CD4-positive, alpha-beta memory T cell (primary cell): Measurements from ENCODE around the gene WDR35. TPM values are rescaled to one million over a fixed set of nuclear protein-coding genes. Genes with fewer than 3 reads are reported as not detected.

Experiments
- CTCF ChIA-PET: fragments of 350-600 bp; sonication (Branson Sonifier 250); formaldehyde crosslinking; loops from one replicate; lab custom pipeline; 2021; ENCODE audit warnings: inconsistent platforms; ENCODE audit not compliant: partially characterized antibody; lab: Charles Lee
- POLR2A ChIA-PET: fragments of 350-600 bp; sonication (Branson Sonifier 250); formaldehyde crosslinking; loops from one replicate; lab custom pipeline; 2021; ENCODE audit not compliant: partially characterized antibody; lab: Charles Lee
- DNase-seq, 5 donors: peaks; one replicate each; pipeline versions ENCODE4 v3.0.0 to v3.0.0-alpha.2; 2020 to 2022; ENCODE audit warnings: mixed read lengths in 1 of 5
- H3K27ac ChIP-seq: one replicate; pipeline ENCODE4 v1.7.0; 2013; ENCODE audit warnings: low read depth, low read length
- H3K27me3 ChIP-seq: 2 replicates; pipeline ENCODE4 v1.7.0; 2013; ENCODE audit warnings: mild to moderate bottlenecking, low read length, moderate library complexity; ENCODE audit not compliant: insufficient read depth
- H3K36me3 ChIP-seq: 2 replicates; pipeline ENCODE4 v1.7.0; 2013; ENCODE audit warnings: mild to moderate bottlenecking, low read length, moderate library complexity; ENCODE audit not compliant: insufficient read depth
- H3K4me1 ChIP-seq: 2 replicates; pipeline ENCODE4 v1.7.0; 2013; ENCODE audit warnings: mild to moderate bottlenecking, low read length, moderate library complexity; ENCODE audit not compliant: insufficient read depth
- H3K4me3 ChIP-seq, 2 donors: one replicate each; pipeline ENCODE4 v1.7.0; 2013; ENCODE audit warnings: low read length in 2 of 2, mild to moderate bottlenecking in 1 of 2
- H3K9me3 ChIP-seq, 2 donors: one replicate each; pipeline ENCODE4 v1.7.0; 2013; ENCODE audit warnings: low read length in 2 of 2, control low read depth in 1 of 2; ENCODE audit not compliant: control insufficient read depth in 1 of 2
- H3K27ac Mint-ChIP-seq, 7 donors: one replicate each; pipeline ENCODE4 v1.8.0; 2020 to 2021; ENCODE audit warnings: mixed read lengths in 7 of 7, mild to moderate bottlenecking in 6 of 7, inconsistent platforms in 3 of 7, moderate library complexity in 3 of 7
- H3K27me3 Mint-ChIP-seq, 2 donors: one replicate each; pipeline ENCODE4 v1.8.0; 2020 to 2021; ENCODE audit warnings: mixed read lengths in 2 of 2
- H3K36me3 Mint-ChIP-seq, 2 donors: one replicate each; pipeline ENCODE4 v1.8.0; 2020 to 2021; ENCODE audit warnings: mixed read lengths in 2 of 2, inconsistent platforms in 1 of 2, mild to moderate bottlenecking in 1 of 2
- H3K4me1 Mint-ChIP-seq, 4 donors: one replicate each; pipeline ENCODE4 v1.8.0; 2020 to 2021; ENCODE audit warnings: mixed read lengths in 4 of 4, mild to moderate bottlenecking in 1 of 4
- H3K4me3 Mint-ChIP-seq, 8 donors: one replicate each; pipeline ENCODE4 v1.8.0; 2020 to 2021; ENCODE audit warnings: mixed read lengths in 8 of 8, mild to moderate bottlenecking in 7 of 8, moderate library complexity in 6 of 8, inconsistent platforms in 3 of 8
- H3K9me3 Mint-ChIP-seq, 8 donors: one replicate each; pipeline ENCODE4 v1.8.0; 2020 to 2021; ENCODE audit warnings: mixed read lengths in 8 of 8, mild to moderate bottlenecking in 5 of 8, inconsistent platforms in 3 of 8, moderate library complexity in 1 of 8
- intact Hi-C: fragments of 100-400 bp; cut with micrococcal nuclease; formaldehyde crosslinking; loops from one replicate; pipeline ENCODE4 v1.15.1; 2023
- polyA plus RNA-seq, 2 donors: library from polyadenylated mRNA; unstranded; fragments of 300-500 nt; fragmentation: Illumina TruSeq; gene quantifications; one replicate each; pipeline ENCODE4 v1.2.3, GENCODE V29; 2021
- total RNA-seq, 2 experiments: library from RNA; stranded (reverse); gene quantifications; one replicate each; pipeline ENCODE4 v1.2.3, GENCODE V29; 2021

The WDR35 gene
- total and polyA plus RNA-seq, 4 experiments from 2014 or later: 2.3 to 5.7 (median 4.0) TPM

DNA sequence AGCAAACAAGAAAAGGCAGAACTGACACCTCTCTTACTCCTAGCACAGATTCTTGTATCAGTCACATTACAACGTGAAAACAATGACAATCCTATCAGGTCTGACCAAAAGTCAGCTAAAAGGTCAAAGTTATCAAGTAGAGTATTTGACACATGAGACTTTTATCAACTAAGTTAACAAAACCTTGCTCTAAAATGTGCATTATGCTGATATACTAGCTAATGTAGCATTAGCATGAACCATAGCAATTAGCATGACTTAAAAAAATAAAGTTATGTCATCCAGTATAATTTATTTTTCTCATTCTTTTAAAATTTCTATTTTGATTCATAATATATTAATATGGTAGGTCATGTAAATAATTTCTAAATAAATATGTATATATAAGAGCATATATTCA lies 46.7 kb downstream of the WDR35 start:
- H3K9me3 Mint-ChIP-seq: no peaks in the 10 kb centered on the region
- H3K36me3 ChIP-seq: no peaks in the 10 kb centered on the region
- H3K9me3 ChIP-seq: no peaks in the 10 kb centered on the region
- no peaks in the 10 kb centered on the region for H3K4me1 ChIP-seq
- H3K27ac Mint-ChIP-seq: no peak overlapping the region
- peaks cover 20 to 25% of the 10 kb centered on the region in 2 donors for H3K36me3 Mint-ChIP-seq
- H3K4me3 Mint-ChIP-seq: no peak overlapping the region
- CTCF ChIA-PET: interaction anchor here (0.8 kb wide), 1 partner anchor 105 kb away, joined by 3 read pairs; no protein-coding TSS in a partner anchor
- intact Hi-C loops: no loop called here
- POLR2A ChIA-PET: no interaction called here
- no peaks in the 10 kb centered on the region for H3K4me1 Mint-ChIP-seq
- H3K27me3 ChIP-seq: no peaks in the 10 kb centered on the region
- no peak for DNase-seq
- H3K4me3 ChIP-seq: no peak overlapping the region
- no peaks in the 10 kb centered on the region for H3K27me3 Mint-ChIP-seq
- no peak overlapping the region for H3K27ac ChIP-seq

DNA sequence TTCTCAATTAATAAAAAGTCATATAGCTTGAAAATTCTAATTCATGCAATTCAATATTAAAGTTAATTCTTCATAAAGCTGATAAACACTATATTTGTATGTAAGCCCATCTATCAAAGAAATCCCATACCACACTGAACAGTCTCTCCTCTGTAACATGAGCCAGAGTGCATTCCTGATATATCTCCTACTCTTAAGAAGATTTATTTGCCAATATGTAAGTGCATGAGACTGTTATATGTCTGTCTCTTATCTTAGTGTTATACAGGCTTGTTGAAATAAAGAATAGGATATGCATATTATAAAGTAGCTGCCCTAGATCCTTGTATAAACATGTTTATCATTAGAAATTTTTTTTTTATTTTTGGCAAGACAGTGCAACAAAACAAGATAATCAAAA lies 47.7 kb downstream of the WDR35 start:
- no peaks in the 10 kb centered on the region for H3K9me3 ChIP-seq
- CTCF ChIA-PET: interaction anchor here (0.8 kb wide), 1 partner anchor 106 kb away, joined by 3 read pairs; no protein-coding TSS in a partner anchor
- no peak overlapping the region for H3K4me3 Mint-ChIP-seq

DNA sequence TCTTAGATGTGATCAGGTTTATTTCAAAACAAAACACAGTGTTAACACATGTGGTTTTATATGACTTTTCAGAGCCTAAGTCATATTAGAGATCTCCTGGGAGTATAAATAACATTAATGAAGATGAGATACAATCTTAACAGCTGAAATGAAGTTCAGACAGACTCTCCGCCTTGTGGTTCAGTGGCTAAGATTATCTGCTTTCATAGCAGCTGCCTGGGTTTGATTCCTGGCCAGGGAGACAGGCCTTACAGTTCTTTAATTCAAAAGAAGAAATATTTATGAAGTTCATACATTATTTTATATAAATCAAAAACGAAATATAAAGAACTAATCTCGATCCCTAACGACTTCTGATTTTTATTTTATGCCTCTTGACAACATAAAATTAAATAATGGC lies 52.9 kb downstream of the WDR35 start:
- Mint-ChIP-seq H3K4me3 (no peak overlapping the region), H3K4me1 (no peaks in the 10 kb centered on the region), H3K9me3 (no peaks in the 10 kb centered on the region), H3K27ac (no peak overlapping the region), H3K36me3 (peaks cover 35 to 54% of the 10 kb centered on the region in 2 donors), H3K27me3 (no peaks in the 10 kb centered on the region)
- H3K27me3 ChIP-seq: no peaks in the 10 kb centered on the region
- intact Hi-C loops: no loop called here
- H3K36me3 ChIP-seq: peaks cover 10% of the 10 kb centered on the region
- no peaks in the 10 kb centered on the region for H3K9me3 ChIP-seq
- ChIA-PET POLR2A (no interaction called here), CTCF (no interaction called here)
- no peak overlapping the region for H3K4me3 ChIP-seq
- no peaks in the 10 kb centered on the region for H3K4me1 ChIP-seq
- DNase-seq: no peak
- no peak overlapping the region for H3K27ac ChIP-seq

More for the DNA sequence above, 47.7 kb downstream of the WDR35 start:
- Histone ChIP-seq H3K27ac (no peak overlapping the region), H3K27me3 (no peaks in the 10 kb centered on the region), H3K4me1 (no peaks in the 10 kb centered on the region), H3K36me3 (peaks cover 4% of the 10 kb centered on the region), H3K4me3 (no peak overlapping the region)
- intact Hi-C loops: no loop called here
- H3K9me3 Mint-ChIP-seq: no peaks in the 10 kb centered on the region
- DNase-seq: no peak
- POLR2A ChIA-PET: no interaction called here
- H3K4me1 Mint-ChIP-seq: no peaks in the 10 kb centered on the region
- H3K27ac Mint-ChIP-seq: no peak overlapping the region
- H3K36me3 Mint-ChIP-seq: peaks cover 25 to 34% of the 10 kb centered on the region in 2 donors
- no peaks in the 10 kb centered on the region for H3K27me3 Mint-ChIP-seq

DNA sequence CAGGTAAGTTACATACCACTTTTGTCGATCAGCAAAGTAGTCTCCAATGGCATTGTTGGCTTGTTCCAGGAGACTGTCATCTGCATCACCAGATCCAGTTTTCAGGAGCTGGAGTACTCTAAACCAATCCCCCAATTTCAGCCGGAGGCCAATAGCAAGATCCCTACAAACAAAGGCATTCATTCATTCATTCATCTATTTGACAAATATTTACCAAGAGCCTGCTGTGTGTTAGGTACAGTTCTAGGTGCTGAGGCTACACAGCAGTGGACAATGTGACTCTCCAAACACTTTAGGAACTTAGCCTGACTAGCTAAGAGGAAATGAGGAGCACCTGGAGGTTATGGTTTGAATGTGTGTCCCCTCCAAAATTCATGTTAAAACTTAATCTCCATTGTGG lies 53.7 kb downstream of the WDR35 start:
- Mint-ChIP-seq H3K9me3 (peaks cover 0 to 1% (median 0%) of the 10 kb centered on the region in 8 donors), H3K27me3 (no peaks in the 10 kb centered on the region), H3K36me3 (peaks cover 39 to 58% of the 10 kb centered on the region in 2 donors), H3K4me1 (no peaks in the 10 kb centered on the region), H3K27ac (no peak overlapping the region), H3K4me3 (no peak overlapping the region)
- no peaks in the 10 kb centered on the region for H3K9me3 ChIP-seq
- DNase-seq: no peak
- ChIA-PET POLR2A (no interaction called here), CTCF (no interaction called here)
- H3K4me1 ChIP-seq: no peaks in the 10 kb centered on the region
- H3K36me3 ChIP-seq: peaks cover 10% of the 10 kb centered on the region
- no peak overlapping the region for H3K27ac ChIP-seq
- H3K4me3 ChIP-seq: no peak overlapping the region
- intact Hi-C loops: no loop called here
- no peaks in the 10 kb centered on the region for H3K27me3 ChIP-seq

DNA sequence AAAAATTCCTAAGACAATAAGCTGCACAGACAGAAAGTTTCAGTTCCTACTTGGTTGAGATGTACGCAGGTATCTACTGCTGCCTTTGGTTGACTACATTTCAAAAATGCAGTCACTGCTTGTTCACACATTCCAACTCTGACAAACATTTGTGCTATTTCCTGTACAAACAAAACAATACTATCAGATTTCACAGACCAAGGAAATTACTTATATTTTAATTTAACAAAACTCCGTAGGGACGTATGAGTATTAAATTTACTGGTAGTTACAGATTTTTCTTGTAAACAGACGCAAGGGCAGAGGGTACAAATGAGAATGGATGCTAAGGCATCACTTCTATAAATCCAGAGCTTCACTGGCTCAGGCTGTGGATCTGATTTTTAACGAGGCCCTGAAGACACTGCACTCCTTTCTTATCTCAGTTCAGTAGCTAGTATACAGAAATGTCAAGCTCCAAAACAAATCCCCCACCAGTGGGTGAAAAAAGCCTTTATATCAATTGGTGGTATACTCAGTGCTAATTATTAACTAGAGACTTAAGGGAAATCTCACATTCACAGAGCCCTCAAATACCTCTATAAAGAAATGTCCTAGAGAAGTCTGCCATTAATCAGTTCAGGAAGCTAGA lies 56.4 kb downstream of the WDR35 start:
- Mint-ChIP-seq H3K36me3 (peaks cover 48 to 70% of the 10 kb centered on the region in 2 donors), H3K9me3 (peaks cover 0 to 17% (median 7%) of the 10 kb centered on the region in 8 donors), H3K27me3 (no peaks in the 10 kb centered on the region), H3K4me3 (no peak overlapping the region), H3K27ac (no peak overlapping the region), H3K4me1 (no peaks in the 10 kb centered on the region)
- ChIA-PET POLR2A (no interaction called here), CTCF (no interaction called here)
- Histone ChIP-seq H3K27me3 (no peaks in the 10 kb centered on the region), H3K27ac (no peak overlapping the region), H3K9me3 (no peaks in the 10 kb centered on the region), H3K36me3 (peaks cover 16% of the 10 kb centered on the region), H3K4me3 (no peak overlapping the region), H3K4me1 (no peaks in the 10 kb centered on the region)
- intact Hi-C loops: no loop called here
- DNase-seq: no peak

DNA sequence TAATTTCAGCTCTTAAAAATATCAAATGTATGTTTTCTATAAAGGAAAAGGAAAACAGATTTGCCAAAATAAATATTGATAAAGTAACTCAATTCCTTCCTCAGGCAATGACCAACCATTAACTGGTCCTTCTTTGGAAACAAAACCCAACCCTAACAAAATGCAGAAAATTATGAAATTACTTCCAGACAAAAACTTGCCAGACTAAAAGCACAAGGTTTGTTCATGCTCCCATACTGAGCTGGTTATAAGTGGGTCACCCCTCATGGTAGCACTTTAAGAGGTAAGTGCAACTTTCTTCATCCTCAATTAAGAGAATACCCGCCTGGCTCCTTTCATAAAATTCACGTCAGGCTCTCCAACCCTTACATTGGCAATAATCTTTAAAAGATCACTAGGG lies 57.0 kb downstream of the WDR35 start:
- no peak overlapping the region for H3K4me3 Mint-ChIP-seq
- ChIA-PET CTCF (no interaction called here), POLR2A (no interaction called here)
- Histone ChIP-seq H3K27ac (no peak overlapping the region), H3K9me3 (no peaks in the 10 kb centered on the region), H3K27me3 (no peaks in the 10 kb centered on the region), H3K4me1 (no peaks in the 10 kb centered on the region), H3K36me3 (peaks cover 15% of the 10 kb centered on the region), H3K4me3 (no peak overlapping the region)
- H3K9me3 Mint-ChIP-seq: peaks cover 0 to 23% (median 11%) of the 10 kb centered on the region in 8 donors
- H3K4me1 Mint-ChIP-seq: no peaks in the 10 kb centered on the region
- H3K27ac Mint-ChIP-seq: no peak overlapping the region
- intact Hi-C loops: no loop called here
- no peak for DNase-seq
- H3K36me3 Mint-ChIP-seq: peaks cover 48 to 70% of the 10 kb centered on the region in 2 donors
- H3K27me3 Mint-ChIP-seq: no peaks in the 10 kb centered on the region

DNA sequence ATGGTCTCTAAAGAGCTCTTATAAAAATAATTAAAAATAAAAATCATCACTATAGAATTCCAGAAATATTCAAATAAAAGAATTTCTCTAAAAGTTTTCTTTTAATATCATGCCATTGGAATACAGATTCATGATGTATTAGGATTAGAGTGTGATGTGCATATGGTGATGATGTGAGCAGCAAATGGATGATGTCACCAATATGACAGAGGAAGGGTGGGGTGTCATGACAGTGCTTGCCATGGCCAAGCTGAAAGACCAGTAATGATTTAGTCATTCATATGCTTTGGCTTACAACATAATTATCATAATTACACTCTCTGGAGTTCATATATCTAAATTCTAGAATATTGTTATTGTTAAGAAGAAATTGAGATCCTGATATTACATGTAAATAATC lies 60.7 kb downstream of the WDR35 start:
- no peaks in the 10 kb centered on the region for H3K27me3 ChIP-seq
- H3K4me3 ChIP-seq: no peak overlapping the region
- Mint-ChIP-seq H3K36me3 (peaks cover 50 to 75% of the 10 kb centered on the region in 2 donors), H3K9me3 (peaks cover 3 to 41% (median 28%) of the 10 kb centered on the region in 8 donors), H3K4me3 (no peak overlapping the region), H3K4me1 (no peaks in the 10 kb centered on the region), H3K27ac (no peak overlapping the region), H3K27me3 (no peaks in the 10 kb centered on the region)
- POLR2A ChIA-PET: no interaction called here
- no peak overlapping the region for H3K27ac ChIP-seq
- H3K36me3 ChIP-seq: peaks cover 6% of the 10 kb centered on the region
- CTCF ChIA-PET: interaction anchor here (1.6 kb wide), 1 partner anchor 13 kb away, joined by 3 read pairs; no protein-coding TSS in a partner anchor
- no peak for DNase-seq
- intact Hi-C loops: no loop called here
- H3K9me3 ChIP-seq: peaks cover 0 to 6% of the 10 kb centered on the region in 2 donors
- no peaks in the 10 kb centered on the region for H3K4me1 ChIP-seq
